ENCODE results near the gene PRUNE1.

GRCh38 chr1:151035167-151035566, 26.9 kb downstream of the PRUNE1 start:
- TF ChIP-seq, protein P1, sequence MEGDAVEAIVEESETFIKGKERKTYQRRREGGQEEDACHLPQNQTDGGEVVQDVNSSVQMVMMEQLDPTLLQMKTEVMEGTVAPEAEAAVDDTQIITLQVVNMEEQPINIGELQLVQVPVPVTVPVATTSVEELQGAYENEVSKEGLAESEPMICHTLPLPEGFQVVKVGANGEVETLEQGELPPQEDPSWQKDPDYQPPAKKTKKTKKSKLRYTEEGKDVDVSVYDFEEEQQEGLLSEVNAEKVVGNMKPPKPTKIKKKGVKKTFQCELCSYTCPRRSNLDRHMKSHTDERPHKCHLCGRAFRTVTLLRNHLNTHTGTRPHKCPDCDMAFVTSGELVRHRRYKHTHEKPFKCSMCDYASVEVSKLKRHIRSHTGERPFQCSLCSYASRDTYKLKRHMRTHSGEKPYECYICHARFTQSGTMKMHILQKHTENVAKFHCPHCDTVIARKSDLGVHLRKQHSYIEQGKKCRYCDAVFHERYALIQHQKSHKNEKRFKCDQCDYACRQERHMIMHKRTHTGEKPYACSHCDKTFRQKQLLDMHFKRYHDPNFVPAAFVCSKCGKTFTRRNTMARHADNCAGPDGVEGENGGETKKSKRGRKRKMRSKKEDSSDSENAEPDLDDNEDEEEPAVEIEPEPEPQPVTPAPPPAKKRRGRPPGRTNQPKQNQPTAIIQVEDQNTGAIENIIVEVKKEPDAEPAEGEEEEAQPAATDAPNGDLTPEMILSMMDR (IDR thresholded peaks at IDR 0.05) = no peak
- no peak for TF ChIP-seq EP300 (IDR thresholded peaks at IDR 0.05)
- no peak for TF ChIP-seq POLR2A (IDR thresholded peaks at IDR 0.05)
